NCI-H748 (cell line): ENCODE measurements around the gene PTPRN2.

Source experiments
- DNase-seq: peaks from one replicate; lab custom pipeline; 2025; ENCODE audit not compliant: unreplicated experiment; lab: John Stamatoyannopoulos, UW

Gene PTPRN2

GRCh38 chr7:158111906-158112570, 475.6 kb downstream of the PTPRN2 start:
- no peak for DNase-seq

GRCh38 chr7:158111049-158111751, 476.4 kb downstream of the PTPRN2 start:
- peak; percentile 98 for DNase-seq

GRCh38 chr7:158110661-158111048, 477.0 kb downstream of the PTPRN2 start:
- peak; percentile 69 for DNase-seq

- DNase-seq = peak; percentile 46
Observed at GRCh38 chr7:158110034-158110590, 477.5 kb downstream of the PTPRN2 start.

GRCh38 chr7:158109364-158110033, 478.1 kb downstream of the PTPRN2 start:
- DNase-seq = peak; percentile 40

- peak; percentile 18 for DNase-seq
Observed at GRCh38 chr7:158108646-158109293, 478.9 kb downstream of the PTPRN2 start.

- DNase-seq = peak; percentile 98
Observed at GRCh38 chr7:158107806-158108205, 479.8 kb downstream of the PTPRN2 start.

GRCh38 chr7:158106272-158106671, 481.4 kb downstream of the PTPRN2 start:
- DNase-seq = no peak

- no peak for DNase-seq
Observed at GRCh38 chr7:158103378-158103777, 484.2 kb downstream of the PTPRN2 start.

- DNase-seq = no peak
Observed at GRCh38 chr7:158102897-158103296, 484.7 kb downstream of the PTPRN2 start.

- no peak for DNase-seq
Observed at GRCh38 chr7:158101821-158102450, 485.7 kb downstream of the PTPRN2 start.

- no peak for DNase-seq
Observed at GRCh38 chr7:158098125-158099030, 489.2 kb downstream of the PTPRN2 start.

GRCh38 chr7:158097453-158098124, 490.0 kb downstream of the PTPRN2 start:
- peak; percentile 72 for DNase-seq

- DNase-seq = no peak
Observed at GRCh38 chr7:158097106-158097452, 490.5 kb downstream of the PTPRN2 start.

GRCh38 chr7:158096582-158096981, 491.0 kb downstream of the PTPRN2 start:
- no peak for DNase-seq

- peak; percentile 14 for DNase-seq
Observed at GRCh38 chr7:158094671-158095226, 492.9 kb downstream of the PTPRN2 start.

GRCh38 chr7:158094046-158094445, 493.6 kb downstream of the PTPRN2 start:
- no peak for DNase-seq

GRCh38 chr7:158093156-158093796, 494.3 kb downstream of the PTPRN2 start:
- no peak for DNase-seq

- no peak for DNase-seq
Observed at GRCh38 chr7:158087196-158087595, 500.4 kb downstream of the PTPRN2 start.
